HG03045 (cell line): Measurements from ENCODE around the gene PPP1R1A.

Source experiments
- ATAC-seq: cut with Tn5 transposase; IDR thresholded peaks from one replicate; pipeline ENCODE4 v1.9.1; 2021; ENCODE audit warnings: mild to moderate bottlenecking, moderate library complexity; ENCODE audit not compliant: unreplicated experiment

The PPP1R1A gene

DNA sequence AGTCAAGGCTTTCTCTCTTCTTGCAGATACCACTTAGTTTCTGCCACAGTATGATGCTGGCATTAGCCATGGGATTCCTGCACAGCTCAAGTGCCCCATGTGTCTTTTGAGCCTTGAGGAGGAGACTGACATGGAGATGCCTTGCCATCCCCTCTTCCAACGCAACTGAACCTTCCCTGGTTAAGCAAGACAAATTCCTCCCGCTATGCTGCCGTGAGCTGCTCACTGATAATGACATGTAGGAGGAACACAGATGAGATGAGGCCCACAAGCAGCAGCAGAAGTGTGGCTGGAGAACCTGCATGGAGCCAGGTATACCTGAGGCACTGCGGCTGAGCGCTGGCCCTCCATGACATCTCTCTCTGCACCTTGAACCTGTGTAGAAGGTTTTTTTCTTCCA, 15.4 kb upstream of the PPP1R1A start:
- ATAC-seq = no peak

- ATAC-seq = peak; percentile 83
Observed at GRCh38 chr12:54603173-54603814, 14.8 kb upstream of the PPP1R1A start.

DNA sequence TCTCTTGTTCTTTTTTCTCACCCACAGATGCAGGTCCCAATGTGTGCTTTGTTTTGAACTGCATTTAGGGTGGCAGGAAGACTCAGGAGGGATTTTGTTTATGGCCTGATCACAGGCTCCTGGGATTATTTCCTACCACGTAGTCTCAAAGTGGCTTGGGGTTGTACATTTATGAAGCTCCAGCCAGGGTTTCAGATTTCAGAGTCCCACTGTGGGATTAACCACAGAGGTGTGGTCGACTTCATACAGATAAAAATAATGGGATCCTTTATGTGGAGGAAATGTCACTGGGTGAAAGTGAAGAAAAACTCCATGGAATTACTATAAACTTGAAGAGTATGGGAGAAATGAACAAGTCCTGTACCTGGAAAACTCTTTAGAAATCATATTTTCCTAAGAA, 14.2 kb upstream of the PPP1R1A start:
- ATAC-seq = no peak

GRCh38 chr12:54601841-54602240, 13.4 kb upstream of the PPP1R1A start:
- no peak for ATAC-seq

DNA sequence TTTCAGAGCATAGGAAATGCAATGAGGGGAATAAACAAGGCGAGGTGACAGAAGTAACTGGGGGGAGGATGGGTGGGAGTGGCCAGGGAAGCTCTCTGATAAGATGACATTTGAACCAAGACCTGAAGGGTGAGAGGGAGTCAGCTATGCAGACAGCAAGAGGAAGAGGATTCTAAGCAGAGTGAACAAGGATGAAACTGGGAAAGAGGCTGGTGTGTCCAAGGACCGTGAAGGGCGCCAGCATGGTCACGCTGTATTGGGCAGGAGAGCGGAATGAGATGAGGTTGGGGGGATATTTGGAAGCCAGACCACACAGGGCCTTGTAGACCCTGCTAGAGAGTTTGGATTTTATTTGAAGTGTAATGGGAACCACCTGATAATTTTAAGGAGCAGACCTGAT, 10.5 kb upstream of the PPP1R1A start:
- no peak for ATAC-seq

GRCh38 chr12:54596526-54596946, 8.1 kb upstream of the PPP1R1A start:
- ATAC-seq = no peak

GRCh38 chr12:54595471-54595870, 7.0 kb upstream of the PPP1R1A start:
- no peak for ATAC-seq

GRCh38 chr12:54593725-54594124, 5.3 kb upstream of the PPP1R1A start:
- no peak for ATAC-seq

DNA sequence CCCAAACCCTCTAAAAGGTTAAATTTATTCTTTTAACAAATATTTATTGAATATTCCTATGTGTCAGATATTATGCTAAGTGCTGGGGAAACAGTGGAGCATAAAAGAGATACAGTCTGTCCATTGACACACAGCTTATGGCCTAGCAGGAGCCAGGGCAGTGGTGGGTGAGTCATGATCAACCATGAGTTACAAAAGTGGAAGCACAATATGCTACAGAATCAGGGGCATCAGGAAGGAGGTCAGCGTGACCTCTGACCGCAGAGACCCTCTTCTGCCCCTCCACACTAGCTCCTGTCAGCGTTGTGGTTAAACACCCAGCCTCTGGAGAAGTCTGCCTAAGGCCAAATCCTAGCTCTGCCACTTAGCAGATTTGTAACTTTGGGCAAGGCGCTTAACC, 4.7 kb upstream of the PPP1R1A start:
- no peak for ATAC-seq

DNA sequence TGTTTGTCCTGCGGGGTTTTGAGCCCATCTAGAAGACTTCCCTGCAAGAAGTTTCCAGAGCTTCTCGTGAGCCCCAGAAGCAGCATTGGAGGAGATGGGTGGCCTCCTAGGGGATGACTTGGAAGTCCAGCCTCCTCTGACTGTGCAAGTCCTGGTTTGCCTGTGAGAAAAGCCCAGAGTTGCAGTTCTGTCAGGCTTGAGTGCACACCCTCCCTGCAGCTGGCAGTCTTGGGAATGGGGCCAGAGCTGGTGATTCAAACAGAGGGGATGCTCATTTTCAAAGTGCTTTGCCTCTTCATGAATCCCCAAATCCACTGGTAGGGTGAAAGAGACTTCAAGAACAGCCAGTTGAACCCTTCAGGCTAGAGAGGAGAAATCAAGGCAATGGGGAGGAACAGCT, 3.9 kb upstream of the PPP1R1A start:
- ATAC-seq = no peak

GRCh38 chr12:54590978-54591591, 2.6 kb upstream of the PPP1R1A start:
- no peak for ATAC-seq

DNA sequence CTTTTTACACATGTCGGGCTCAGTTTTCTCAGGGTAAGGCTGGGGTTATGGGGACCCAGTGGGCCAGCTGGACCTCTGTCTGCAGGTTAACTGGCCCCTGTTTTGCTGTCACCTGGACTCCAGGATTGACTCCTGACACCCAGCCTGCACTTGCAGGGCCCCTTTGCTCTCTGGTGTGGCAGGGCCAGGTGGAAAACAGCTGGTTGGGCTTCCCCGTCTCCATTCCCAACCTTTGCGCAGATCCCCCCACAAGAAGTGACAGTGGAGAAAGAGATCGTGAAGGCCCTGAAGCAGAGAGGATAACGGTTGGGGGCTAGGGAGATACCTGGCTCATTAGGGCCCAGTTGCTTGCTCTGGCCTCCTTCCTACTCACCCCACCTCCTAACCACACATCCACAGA, 1.5 kb upstream of the PPP1R1A start:
- ATAC-seq = no peak

DNA sequence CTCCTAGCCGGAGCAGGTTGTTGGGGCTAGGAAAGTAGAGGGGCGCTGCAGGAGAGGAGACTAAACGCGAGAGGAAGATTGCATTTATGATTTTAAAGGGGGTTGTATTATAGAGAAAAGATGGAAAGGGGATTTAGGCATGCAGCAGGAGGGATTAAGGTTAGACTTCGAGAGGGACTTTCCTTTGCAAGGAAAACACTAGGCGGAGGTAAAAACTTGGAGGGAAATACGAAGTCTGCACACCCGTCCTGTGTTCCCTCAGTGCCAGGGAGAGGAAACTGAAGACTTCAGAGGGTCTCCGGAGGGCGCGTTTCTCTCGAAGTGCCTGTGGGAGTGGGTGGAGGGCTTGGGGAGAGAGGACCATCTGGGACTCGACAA, 420 bp upstream of the PPP1R1A start:
- no peak for ATAC-seq

DNA sequence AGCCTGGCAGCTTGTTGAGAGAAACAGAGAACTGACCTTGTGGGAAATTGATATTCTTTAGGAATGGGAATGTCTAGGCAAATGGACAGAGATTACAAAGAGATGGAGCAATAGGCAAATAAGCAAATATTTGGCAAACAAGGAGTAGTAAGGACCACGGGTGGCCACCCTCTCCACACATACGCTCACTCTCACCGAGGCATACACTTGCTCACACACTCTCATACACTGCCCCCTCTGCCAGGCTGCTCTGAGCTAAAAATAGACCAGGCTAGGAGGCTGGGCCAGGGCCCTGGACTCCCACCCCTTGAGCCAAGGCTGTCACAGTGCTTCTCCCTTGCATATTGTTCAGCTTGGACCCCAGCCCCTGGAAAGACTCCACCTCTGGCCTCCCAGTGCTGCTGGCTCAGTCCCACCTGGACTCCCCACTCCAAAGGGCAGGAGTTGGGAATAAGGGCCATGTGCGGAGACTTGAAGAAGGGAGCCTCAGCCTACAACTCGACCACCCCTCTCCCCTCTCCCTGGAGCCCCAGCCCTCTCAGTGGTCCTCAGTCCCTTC, 1.1 kb downstream of the PPP1R1A start:
- no peak for ATAC-seq

DNA sequence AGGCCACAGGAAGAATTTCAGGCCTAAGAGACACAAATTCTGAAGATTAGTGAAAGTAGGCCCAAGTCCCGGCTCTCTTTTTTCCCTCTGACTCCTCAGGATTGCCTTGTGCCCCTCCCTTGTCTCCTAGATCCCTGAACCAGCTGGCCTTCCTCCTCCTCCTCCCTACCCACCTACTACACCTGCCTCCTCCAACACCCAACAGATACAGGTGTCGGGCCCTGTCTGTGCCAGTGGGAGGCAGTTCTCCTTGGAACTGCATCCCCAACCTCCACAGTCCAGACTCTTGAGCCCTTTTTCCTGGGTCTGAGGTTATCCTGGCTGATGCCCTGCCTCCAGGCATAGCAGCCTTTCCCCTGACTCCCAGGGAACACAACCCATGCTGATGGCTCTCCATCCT, 1.8 kb downstream of the PPP1R1A start:
- ATAC-seq = no peak

DNA sequence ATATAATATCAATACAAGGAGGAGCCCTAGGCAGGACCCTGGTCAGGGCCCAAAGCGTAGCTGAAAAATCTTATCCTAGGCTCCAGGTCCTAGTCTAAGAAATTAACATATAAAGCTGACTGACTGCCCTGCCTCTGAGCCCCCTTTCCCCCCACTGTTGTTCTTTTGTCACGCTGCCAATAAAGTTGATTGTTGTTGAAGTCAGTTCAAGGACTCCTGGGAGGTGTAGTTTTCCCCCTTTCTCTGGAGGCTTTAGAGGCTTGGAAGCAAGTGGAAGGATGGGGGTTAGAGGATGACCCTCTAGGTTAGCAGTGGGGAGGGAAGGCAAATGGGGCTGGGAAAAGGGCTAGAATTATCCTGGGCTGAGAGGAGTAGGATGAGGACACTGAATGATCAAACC, 3.2 kb downstream of the PPP1R1A start:
- ATAC-seq = no peak

GRCh38 chr12:54584128-54584527, 4.3 kb downstream of the PPP1R1A start:
- ATAC-seq = no peak

DNA sequence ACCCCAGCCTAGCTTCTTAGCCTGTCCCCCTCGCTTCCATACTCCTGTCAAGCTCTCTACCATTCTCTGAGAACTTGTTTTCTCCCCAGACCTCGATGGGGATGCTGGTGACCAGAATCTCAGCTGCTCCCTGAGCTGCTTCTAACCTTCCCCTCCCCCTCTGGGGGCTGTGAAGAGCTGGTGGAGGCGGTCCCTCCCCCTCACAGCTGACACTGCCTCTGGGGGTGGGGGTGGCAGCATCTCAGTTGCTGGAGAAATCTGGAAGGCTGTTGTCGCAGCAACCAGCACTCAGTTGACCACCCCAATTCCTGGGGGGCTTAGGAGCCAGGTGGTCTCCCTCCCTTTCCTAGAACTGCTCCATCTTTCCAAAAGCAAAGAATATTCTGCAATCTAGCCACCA, 4.7 kb downstream of the PPP1R1A start:
- no peak for ATAC-seq

DNA sequence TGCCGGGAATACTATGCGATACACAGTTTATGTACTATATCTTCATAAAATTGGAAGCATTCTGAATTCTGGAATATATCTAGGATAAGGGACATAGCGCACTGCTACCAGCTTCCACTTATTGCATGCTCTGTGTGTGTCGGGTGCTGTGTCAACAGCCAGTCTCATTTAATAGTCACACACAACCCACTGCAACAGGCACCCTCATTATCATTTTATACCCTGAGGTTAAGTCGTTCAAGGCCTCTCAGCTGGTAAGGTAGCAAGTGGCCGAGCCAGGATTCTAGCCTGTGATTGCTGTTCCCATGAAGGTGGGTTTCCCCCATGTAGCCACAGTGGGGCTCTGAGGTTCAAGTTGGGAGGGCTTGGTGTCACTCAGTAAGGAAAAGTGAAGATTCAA, 7.0 kb downstream of the PPP1R1A start:
- ATAC-seq = no peak

GRCh38 chr12:54579696-54580333, 8.6 kb downstream of the PPP1R1A start:
- ATAC-seq = peak; percentile 89

DNA sequence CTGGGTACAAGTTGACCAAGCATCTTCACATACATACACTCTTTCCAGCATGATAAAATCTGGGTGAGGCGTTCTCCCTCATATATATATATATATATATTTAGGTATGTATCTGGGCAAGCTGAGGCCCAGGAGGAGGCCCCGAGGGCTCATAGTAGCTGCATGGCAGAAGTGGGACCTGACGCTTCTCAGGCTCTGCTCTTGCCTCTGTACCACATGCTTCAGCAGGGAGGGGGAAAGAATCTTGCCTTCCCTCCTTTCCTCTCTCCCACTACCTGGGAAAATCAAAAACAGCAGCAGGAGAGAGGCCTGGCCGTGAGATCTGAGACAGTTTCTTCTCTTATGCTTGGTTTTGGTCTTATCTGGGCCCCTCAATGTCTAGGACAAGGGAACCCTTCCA, 9.2 kb downstream of the PPP1R1A start:
- peak; percentile 25 for ATAC-seq

DNA sequence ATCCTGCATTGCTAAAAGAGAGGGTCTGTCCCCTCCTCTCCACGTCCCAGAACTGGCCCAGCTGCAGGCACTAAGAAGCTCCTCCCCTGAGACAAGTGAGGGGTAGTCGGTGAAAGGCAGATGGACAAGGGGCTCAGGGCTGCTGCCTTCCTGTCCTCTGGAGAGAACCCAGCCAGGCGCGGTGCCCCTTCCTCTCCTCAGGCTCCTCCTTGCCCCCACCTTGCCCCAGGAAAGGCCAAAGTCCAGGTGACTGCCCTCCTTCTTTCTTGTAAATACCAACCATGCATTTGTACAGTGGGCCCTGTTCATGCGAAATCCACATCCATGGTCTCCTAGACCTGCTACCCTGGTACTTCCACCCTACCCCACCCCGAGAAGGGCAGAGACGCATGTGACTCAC, 9.7 kb downstream of the PPP1R1A start:
- no peak for ATAC-seq
